ENCODE data around the gene TRAF3. TPM values are rescaled to one million over a fixed set of nuclear protein-coding genes. Genes with fewer than 3 reads are reported as not detected.

TRAF3 gene
- total RNA-seq, 1 donor from 2014 or later = 25.9 TPM

DNA sequence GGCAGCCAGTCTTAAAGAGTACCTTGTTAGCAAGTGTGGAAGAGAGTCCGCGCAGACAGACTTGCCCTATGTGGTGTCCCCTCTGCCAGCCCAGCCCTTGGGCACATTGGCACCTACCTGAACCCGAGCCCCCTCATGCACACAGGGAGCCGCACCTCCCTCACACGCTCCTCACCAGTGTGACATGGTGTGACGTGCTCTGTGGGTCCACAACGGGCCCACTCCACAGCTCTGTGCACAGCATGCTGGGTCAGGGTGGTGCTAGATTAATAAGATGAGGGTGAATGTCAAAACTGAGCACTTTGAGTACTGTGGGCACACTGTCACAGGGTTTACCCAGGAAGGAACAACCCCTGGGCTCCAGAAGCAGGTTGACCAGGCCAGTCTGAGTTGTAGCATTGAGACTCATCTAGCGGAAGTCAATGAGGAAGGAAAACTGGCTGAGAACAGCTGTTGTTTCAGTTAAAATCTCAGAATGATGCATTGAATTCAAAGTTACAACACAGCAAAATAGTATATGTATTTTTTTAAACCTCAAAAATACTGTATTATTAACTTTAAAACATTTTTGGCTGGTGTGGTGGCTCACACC, 91.8 kb downstream of the TRAF3 start:
- no peaks in the 10 kb centered on the region for H3K4me1 ChIP-seq (ENCODE audit: insufficient read depth, low read length)
- H3K4me3 ChIP-seq (ENCODE audit: insufficient read depth, low read depth, low read length) = no peak overlapping the region
- no peaks in the 10 kb centered on the region for H3K27me3 ChIP-seq (ENCODE audit: insufficient read depth, low read length)
- Mint-ChIP-seq H3K27me3 (ENCODE audit: low read depth, unreplicated experiment) (no peaks in the 10 kb centered on the region), H3K4me3 (ENCODE audit: unreplicated experiment) (no peak overlapping the region), H3K9me3 (ENCODE audit: unreplicated experiment) (no peaks in the 10 kb centered on the region), H3K36me3 (ENCODE audit: low read depth, unreplicated experiment) (peaks cover 17% of the 10 kb centered on the region), H3K4me1 (ENCODE audit: low read depth, unreplicated experiment) (no peaks in the 10 kb centered on the region), H3K27ac (ENCODE audit: unreplicated experiment) (no peak overlapping the region)
- no peaks in the 10 kb centered on the region for H3K9me3 ChIP-seq (ENCODE audit: insufficient read depth, low read depth, low read length)
- no peak overlapping the region for H3K27ac ChIP-seq (ENCODE audit: low read depth, low read length)
- peaks cover 6% of the 10 kb centered on the region for H3K36me3 ChIP-seq (ENCODE audit: insufficient read depth, low read length)
- TF ChIP-seq EZH2 (IDR thresholded peaks at IDR 0.05; ENCODE audit: insufficient read depth, low read length) = no peak
- TF ChIP-seq, protein P1, sequence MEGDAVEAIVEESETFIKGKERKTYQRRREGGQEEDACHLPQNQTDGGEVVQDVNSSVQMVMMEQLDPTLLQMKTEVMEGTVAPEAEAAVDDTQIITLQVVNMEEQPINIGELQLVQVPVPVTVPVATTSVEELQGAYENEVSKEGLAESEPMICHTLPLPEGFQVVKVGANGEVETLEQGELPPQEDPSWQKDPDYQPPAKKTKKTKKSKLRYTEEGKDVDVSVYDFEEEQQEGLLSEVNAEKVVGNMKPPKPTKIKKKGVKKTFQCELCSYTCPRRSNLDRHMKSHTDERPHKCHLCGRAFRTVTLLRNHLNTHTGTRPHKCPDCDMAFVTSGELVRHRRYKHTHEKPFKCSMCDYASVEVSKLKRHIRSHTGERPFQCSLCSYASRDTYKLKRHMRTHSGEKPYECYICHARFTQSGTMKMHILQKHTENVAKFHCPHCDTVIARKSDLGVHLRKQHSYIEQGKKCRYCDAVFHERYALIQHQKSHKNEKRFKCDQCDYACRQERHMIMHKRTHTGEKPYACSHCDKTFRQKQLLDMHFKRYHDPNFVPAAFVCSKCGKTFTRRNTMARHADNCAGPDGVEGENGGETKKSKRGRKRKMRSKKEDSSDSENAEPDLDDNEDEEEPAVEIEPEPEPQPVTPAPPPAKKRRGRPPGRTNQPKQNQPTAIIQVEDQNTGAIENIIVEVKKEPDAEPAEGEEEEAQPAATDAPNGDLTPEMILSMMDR (IDR thresholded peaks at IDR 0.05; ENCODE audit: insufficient read depth, low read depth, low read length) = no peak
- no peak overlapping the region for H3K9ac ChIP-seq (ENCODE audit: low read length)
- no peak for FAIRE-seq
- H2AFZ ChIP-seq (ENCODE audit: low read depth, low read length) = no peak overlapping the region
- no peak for DNase-seq (ENCODE audit: low read depth)
- peaks cover 39% of the 10 kb centered on the region for H4K20me1 ChIP-seq (ENCODE audit: insufficient read depth, low read length)
- H3K79me2 ChIP-seq (ENCODE audit: insufficient read depth, low read length) = no peaks in the 10 kb centered on the region
- no peak overlapping the region for H3K4me2 ChIP-seq (ENCODE audit: low read length)

DNA sequence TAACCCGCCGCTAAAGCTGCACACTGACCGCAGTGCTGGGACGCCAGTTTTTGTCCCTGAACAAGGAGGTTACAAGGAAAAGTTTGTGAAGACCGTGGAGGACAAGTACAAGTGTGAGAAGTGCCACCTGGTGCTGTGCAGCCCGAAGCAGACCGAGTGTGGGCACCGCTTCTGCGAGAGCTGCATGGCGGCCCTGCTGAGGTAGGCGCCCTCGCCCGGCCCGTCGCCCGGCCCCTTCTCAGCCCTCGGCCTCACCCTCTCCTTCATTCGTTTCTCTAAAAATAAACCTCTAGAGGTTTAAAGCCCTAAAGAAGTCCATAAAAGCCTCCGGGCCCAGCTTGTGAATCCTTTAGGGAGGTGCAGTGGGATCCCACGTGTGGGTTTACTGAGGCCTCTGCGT, 93.0 kb downstream of the TRAF3 start:
- Histone ChIP-seq H3K27ac (ENCODE audit: low read depth, low read length) (no peak overlapping the region), H3K4me1 (ENCODE audit: insufficient read depth, low read length) (no peaks in the 10 kb centered on the region), H3K9me3 (ENCODE audit: insufficient read depth, low read depth, low read length) (no peaks in the 10 kb centered on the region), H2AFZ (ENCODE audit: low read depth, low read length) (no peak overlapping the region), H3K79me2 (ENCODE audit: insufficient read depth, low read length) (no peaks in the 10 kb centered on the region), H3K27me3 (ENCODE audit: insufficient read depth, low read length) (no peaks in the 10 kb centered on the region), H3K4me2 (ENCODE audit: low read length) (no peak overlapping the region), H3K36me3 (ENCODE audit: insufficient read depth, low read length) (peaks cover 6% of the 10 kb centered on the region), H3K4me3 (ENCODE audit: insufficient read depth, low read depth, low read length) (no peak overlapping the region), H4K20me1 (ENCODE audit: insufficient read depth, low read length) (peaks cover 35% of the 10 kb centered on the region), H3K9ac (ENCODE audit: low read length) (no peak overlapping the region)
- Mint-ChIP-seq H3K4me1 (ENCODE audit: low read depth, unreplicated experiment) (no peaks in the 10 kb centered on the region), H3K27ac (ENCODE audit: unreplicated experiment) (no peak overlapping the region), H3K4me3 (ENCODE audit: unreplicated experiment) (no peak overlapping the region), H3K27me3 (ENCODE audit: low read depth, unreplicated experiment) (no peaks in the 10 kb centered on the region), H3K36me3 (ENCODE audit: low read depth, unreplicated experiment) (peaks cover 15% of the 10 kb centered on the region), H3K9me3 (ENCODE audit: unreplicated experiment) (no peaks in the 10 kb centered on the region)
- no peak for DNase-seq (ENCODE audit: low read depth)
- TF ChIP-seq, protein P1 (IDR thresholded peaks at IDR 0.05; ENCODE audit: insufficient read depth, low read depth, low read length) = no peak
- TF ChIP-seq EZH2 (IDR thresholded peaks at IDR 0.05; ENCODE audit: insufficient read depth, low read length) = no peak
- FAIRE-seq = no peak

DNA sequence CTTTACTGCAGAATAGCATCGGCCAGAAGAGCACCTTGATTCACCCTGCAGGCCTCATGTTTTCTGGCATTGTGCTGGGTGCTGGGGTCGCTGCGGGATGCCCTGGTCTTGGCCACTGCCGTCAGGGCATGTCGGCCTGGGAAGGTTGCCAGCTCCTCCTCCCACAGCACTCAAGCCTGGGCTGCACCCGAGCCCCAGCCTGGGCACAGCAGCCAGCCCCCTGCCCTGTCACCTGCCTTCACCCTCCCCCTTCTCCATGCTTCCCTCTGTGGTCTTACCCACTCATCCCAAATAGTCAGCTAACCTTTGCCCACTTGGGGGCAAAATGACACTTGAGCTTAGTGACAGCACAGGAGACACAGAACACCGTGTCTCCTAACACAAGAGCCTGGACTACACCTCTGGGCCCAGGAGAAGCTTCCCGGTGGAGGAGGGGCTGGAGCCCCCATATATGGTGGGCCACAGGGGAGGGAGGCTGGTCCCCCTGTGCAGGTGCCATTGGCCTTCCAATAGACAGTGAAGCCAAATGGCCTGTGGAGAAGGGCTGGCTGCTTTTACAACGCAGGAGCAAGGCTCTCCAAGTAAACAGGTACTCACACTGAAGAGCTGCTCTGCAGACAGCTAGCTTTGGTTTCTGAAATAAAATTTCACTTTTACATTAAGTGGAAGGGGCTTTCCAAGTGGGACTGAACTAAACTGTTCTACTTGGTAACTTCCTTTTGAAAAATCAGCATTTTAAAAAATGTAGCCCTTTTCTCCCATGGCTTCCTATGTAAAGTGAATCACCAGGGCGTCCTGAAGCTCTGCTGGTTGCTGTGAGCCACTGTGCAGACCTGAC, 94.0 kb downstream of the TRAF3 start:
- no peaks in the 10 kb centered on the region for H3K9me3 Mint-ChIP-seq (ENCODE audit: unreplicated experiment)
- no peaks in the 10 kb centered on the region for H3K79me2 ChIP-seq (ENCODE audit: insufficient read depth, low read length)
- DNase-seq (ENCODE audit: low read depth) (no peak), FAIRE-seq (no peak)
- H3K27ac ChIP-seq (ENCODE audit: low read depth, low read length) = no peak overlapping the region
- peaks cover 11% of the 10 kb centered on the region for H3K36me3 ChIP-seq (ENCODE audit: insufficient read depth, low read length)
- H3K4me1 ChIP-seq (ENCODE audit: insufficient read depth, low read length) = peaks cover 2% of the 10 kb centered on the region
- H3K4me3 Mint-ChIP-seq (ENCODE audit: unreplicated experiment) = no peak overlapping the region
- no peaks in the 10 kb centered on the region for H3K4me1 Mint-ChIP-seq (ENCODE audit: low read depth, unreplicated experiment)
- H4K20me1 ChIP-seq (ENCODE audit: insufficient read depth, low read length) = peaks cover 35% of the 10 kb centered on the region
- no peaks in the 10 kb centered on the region for H3K27me3 Mint-ChIP-seq (ENCODE audit: low read depth, unreplicated experiment)
- no peak overlapping the region for H3K4me3 ChIP-seq (ENCODE audit: insufficient read depth, low read depth, low read length)
- H3K36me3 Mint-ChIP-seq (ENCODE audit: low read depth, unreplicated experiment) = peaks cover 15% of the 10 kb centered on the region
- no peaks in the 10 kb centered on the region for H3K9me3 ChIP-seq (ENCODE audit: insufficient read depth, low read depth, low read length)
- no peak overlapping the region for H3K9ac ChIP-seq (ENCODE audit: low read length)
- no peak overlapping the region for H3K27ac Mint-ChIP-seq (ENCODE audit: unreplicated experiment)
- no peak for TF ChIP-seq EZH2 (IDR thresholded peaks at IDR 0.05; ENCODE audit: insufficient read depth, low read length)
- TF ChIP-seq, protein P1 (IDR thresholded peaks at IDR 0.05; ENCODE audit: insufficient read depth, low read depth, low read length) = no peak
- H2AFZ ChIP-seq (ENCODE audit: low read depth, low read length) = no peak overlapping the region
- no peak overlapping the region for H3K4me2 ChIP-seq (ENCODE audit: low read length)
- no peaks in the 10 kb centered on the region for H3K27me3 ChIP-seq (ENCODE audit: insufficient read depth, low read length)

All from astrocyte (in vitro differentiated cells and primary cell).